ENCODE results near the gene SLC44A3.

- no peak for TF ChIP-seq EP300 (IDR thresholded peaks at IDR 0.05)
- TF ChIP-seq CTCF (IDR thresholded peaks at IDR 0.05): no peak
These were observed 114.4 kb downstream of the SLC44A3 start for GRCh38 chr1:94934551-94934950.

Data from ovary (tissue), 3 donors.